Measurements from ENCODE around the gene IL23R.

- TF ChIP-seq ELF4 (IDR thresholded peaks at IDR 0.05) (no peak), ZNF384 (IDR thresholded peaks at IDR 0.05) (no peak), NFRKB (IDR thresholded peaks at IDR 0.05) (no peak), FOXM1 (IDR thresholded peaks at IDR 0.05; ENCODE audit: borderline replicate concordance) (no peak), ARNT (IDR thresholded peaks at IDR 0.05) (no peak), SP1 (IDR thresholded peaks at IDR 0.05) (no peak), FOXK2 (IDR thresholded peaks at IDR 0.05) (no peak), FOXA1 (IDR thresholded peaks at IDR 0.05) (no peak), HDGF (IDR thresholded peaks at IDR 0.05; ENCODE audit: borderline replicate concordance) (no peak), SUZ12 (IDR thresholded peaks at IDR 0.05) (no peak), BHLHE40 (IDR thresholded peaks at IDR 0.05; ENCODE audit: borderline replicate concordance) (no peak)
Measured at GRCh38 chr1:67211589-67212563, 45.6 kb downstream of the IL23R start.
